Loucy (cell line): ENCODE measurements around the gene FRAT1.
"Not testable (repeated sequence)": the region's sequence is repeated elsewhere in the genome, so short reads cannot be mapped to it uniquely, and the experiment has no call there.

Experiments
- H2AFZ ChIP-seq: fragments of 200-600 bp; sonication (generic); 2 replicates; pipeline ENCODE4 v1.6.0; 2016; ENCODE audit warnings: antibody characterized with exemption, mild to moderate bottlenecking, low read length, moderate library complexity
- H3F3A ChIP-seq: fragments of 200-600 bp; 2 replicates; pipeline ENCODE4 v1.6.0; 2016; ENCODE audit warnings: antibody characterized with exemption, low read depth, mild to moderate bottlenecking
- H3K27me3 ChIP-seq: fragments of 200-600 bp; sonication (generic); 2 replicates; pipeline ENCODE4 v1.6.1; 2014; ENCODE audit warnings: low read length, mild to moderate bottlenecking; ENCODE audit not compliant: insufficient read depth, poor library complexity, severe bottlenecking
- H3K36me3 ChIP-seq: fragments of 200-600 bp; sonication (generic); 2 replicates; pipeline ENCODE4 v1.6.1; 2016; ENCODE audit warnings: low read length; ENCODE audit not compliant: insufficient read depth
- H3K4me1 ChIP-seq: fragments of 200-600 bp; sonication (generic); 2 replicates; pipeline ENCODE4 v1.5.1; 2014; ENCODE audit warnings: low read length, mild to moderate bottlenecking; ENCODE audit not compliant: insufficient read depth, poor library complexity, severe bottlenecking
- H3K4me2 ChIP-seq: fragments of 200-600 bp; sonication (generic); 2 replicates; pipeline ENCODE4 v1.6.0; 2014; ENCODE audit warnings: antibody characterized with exemption, low read length, low read depth, mild to moderate bottlenecking; ENCODE audit not compliant: poor library complexity, severe bottlenecking
- H3K4me3 ChIP-seq: fragments of 200-600 bp; sonication (generic); 2 replicates; pipeline ENCODE4 v1.5.1; 2014; ENCODE audit warnings: low read length, mild to moderate bottlenecking, mixed read lengths; ENCODE audit not compliant: poor library complexity, severe bottlenecking
- H3K79me2 ChIP-seq: fragments of 200-600 bp; sonication (generic); 2 replicates; pipeline ENCODE4 v1.6.1; 2014; ENCODE audit warnings: low read length; ENCODE audit not compliant: insufficient read depth
- H3K9ac ChIP-seq: fragments of 200-600 bp; sonication (generic); 2 replicates; pipeline ENCODE4 v1.6.0; 2014; ENCODE audit warnings: mild to moderate bottlenecking, low read depth, low read length, moderate library complexity; ENCODE audit not compliant: poor library complexity, severe bottlenecking
- H3K9me2 ChIP-seq: fragments of 200-600 bp; sonication (generic); replicated peaks from 2 replicates; pipeline ENCODE4 v1.6.1; 2016; ENCODE audit warnings: low read depth, low read length, mixed read lengths
- H3K9me3 ChIP-seq: fragments of 200-600 bp; sonication (generic); 2 replicates; pipeline ENCODE4 v1.6.1; 2014; ENCODE audit warnings: mild to moderate bottlenecking, antibody characterized with exemption, low read length, low read depth; ENCODE audit not compliant: insufficient read depth
- H4K20me1 ChIP-seq: fragments of 200-600 bp; sonication (generic); 2 replicates; pipeline ENCODE4 v1.6.0; 2014; ENCODE audit warnings: antibody characterized with exemption, low read length, mild to moderate bottlenecking; ENCODE audit not compliant: insufficient read depth, poor library complexity, severe bottlenecking
- EZH2phosphoT487 ChIP-seq: fragments of 200-600 bp; IDR thresholded peaks from 2 replicates; pipeline ENCODE4 v1.6.1; 2018; ENCODE audit warnings: antibody characterized with exemption, mild to moderate bottlenecking, moderate library complexity, borderline replicate concordance
- TF ChIP-seq, protein P1 (sequence below): fragments of 200-600 bp; sonication (generic); conservative IDR thresholded peaks from 2 replicates; pipeline ENCODE4 v1.5.1; 2014; ENCODE audit warnings: mild to moderate bottlenecking, antibody characterized with exemption, low read length

The FRAT1 gene

DNA sequence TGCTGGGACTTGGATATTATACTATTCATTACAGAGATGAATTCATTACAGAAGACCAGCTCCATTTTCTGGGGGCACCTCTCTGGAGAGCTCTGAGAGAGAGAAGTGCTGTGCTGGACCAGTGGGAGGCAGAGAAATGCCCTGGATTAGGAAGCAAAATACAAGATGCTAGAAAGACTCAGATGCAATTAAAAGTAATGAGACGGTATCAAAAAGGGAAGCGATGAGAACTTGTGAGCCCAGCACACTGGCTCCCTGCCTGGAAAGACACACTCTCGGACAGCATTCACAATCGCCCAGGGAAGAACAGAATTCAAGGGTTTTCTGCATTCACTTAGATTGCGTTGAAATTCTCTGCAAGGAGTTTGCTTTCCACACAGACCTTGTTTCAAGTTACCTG, 19.0 kb downstream of the FRAT1 start:
- Histone ChIP-seq H3K36me3 (no peaks in the 10 kb centered on the region), H3K9me2 (no peaks in the 10 kb centered on the region), H3F3A (no peaks in the 10 kb centered on the region), H2AFZ (no peak overlapping the region), H3K4me3 (no peak overlapping the region), H3K27me3 (no peaks in the 10 kb centered on the region), H3K79me2 (peaks cover 10% of the 10 kb centered on the region), H3K4me1 (peaks cover 7% of the 10 kb centered on the region), H3K9me3 (no peaks in the 10 kb centered on the region), H4K20me1 (peaks cover 10% of the 10 kb centered on the region), H3K4me2 (no peak overlapping the region), H3K9ac (no peak overlapping the region)
- TF ChIP-seq, protein P1, sequence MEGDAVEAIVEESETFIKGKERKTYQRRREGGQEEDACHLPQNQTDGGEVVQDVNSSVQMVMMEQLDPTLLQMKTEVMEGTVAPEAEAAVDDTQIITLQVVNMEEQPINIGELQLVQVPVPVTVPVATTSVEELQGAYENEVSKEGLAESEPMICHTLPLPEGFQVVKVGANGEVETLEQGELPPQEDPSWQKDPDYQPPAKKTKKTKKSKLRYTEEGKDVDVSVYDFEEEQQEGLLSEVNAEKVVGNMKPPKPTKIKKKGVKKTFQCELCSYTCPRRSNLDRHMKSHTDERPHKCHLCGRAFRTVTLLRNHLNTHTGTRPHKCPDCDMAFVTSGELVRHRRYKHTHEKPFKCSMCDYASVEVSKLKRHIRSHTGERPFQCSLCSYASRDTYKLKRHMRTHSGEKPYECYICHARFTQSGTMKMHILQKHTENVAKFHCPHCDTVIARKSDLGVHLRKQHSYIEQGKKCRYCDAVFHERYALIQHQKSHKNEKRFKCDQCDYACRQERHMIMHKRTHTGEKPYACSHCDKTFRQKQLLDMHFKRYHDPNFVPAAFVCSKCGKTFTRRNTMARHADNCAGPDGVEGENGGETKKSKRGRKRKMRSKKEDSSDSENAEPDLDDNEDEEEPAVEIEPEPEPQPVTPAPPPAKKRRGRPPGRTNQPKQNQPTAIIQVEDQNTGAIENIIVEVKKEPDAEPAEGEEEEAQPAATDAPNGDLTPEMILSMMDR: no peak
- no peak for TF ChIP-seq EZH2phosphoT487

DNA sequence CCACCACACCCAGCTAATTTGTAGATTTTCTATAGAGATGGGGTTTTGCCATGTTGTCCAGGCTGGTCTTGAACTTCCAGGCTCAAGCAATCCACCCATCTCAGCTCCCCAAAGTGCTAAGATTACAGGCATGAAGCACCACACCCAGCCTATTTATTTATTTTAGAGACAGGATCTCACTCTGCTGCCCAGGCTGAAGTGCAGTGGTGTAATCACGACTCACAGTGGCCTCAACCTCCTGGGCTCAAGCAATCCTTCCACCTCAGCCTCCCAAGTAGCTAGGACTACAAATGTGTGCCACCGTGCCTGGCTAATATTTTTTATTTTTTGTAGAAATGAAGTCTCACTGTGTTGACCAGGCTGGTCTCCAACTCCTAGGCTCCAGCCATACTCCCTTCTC, 22.3 kb downstream of the FRAT1 start:
- no peaks in the 10 kb centered on the region for H3K9me3 ChIP-seq
- no peak overlapping the region for H3K4me3 ChIP-seq
- H3K9ac ChIP-seq: no peak overlapping the region
- TF ChIP-seq, protein P1: no peak
- TF ChIP-seq EZH2phosphoT487: no peak
- H3F3A ChIP-seq: no peaks in the 10 kb centered on the region
- no peaks in the 10 kb centered on the region for H4K20me1 ChIP-seq
- no peak overlapping the region for H2AFZ ChIP-seq
- H3K79me2 ChIP-seq: no peaks in the 10 kb centered on the region
- no peak overlapping the region for H3K4me2 ChIP-seq
- H3K27me3 ChIP-seq: no peaks in the 10 kb centered on the region
- no peaks in the 10 kb centered on the region for H3K9me2 ChIP-seq
- no peaks in the 10 kb centered on the region for H3K4me1 ChIP-seq
- H3K36me3 ChIP-seq: no peaks in the 10 kb centered on the region

DNA sequence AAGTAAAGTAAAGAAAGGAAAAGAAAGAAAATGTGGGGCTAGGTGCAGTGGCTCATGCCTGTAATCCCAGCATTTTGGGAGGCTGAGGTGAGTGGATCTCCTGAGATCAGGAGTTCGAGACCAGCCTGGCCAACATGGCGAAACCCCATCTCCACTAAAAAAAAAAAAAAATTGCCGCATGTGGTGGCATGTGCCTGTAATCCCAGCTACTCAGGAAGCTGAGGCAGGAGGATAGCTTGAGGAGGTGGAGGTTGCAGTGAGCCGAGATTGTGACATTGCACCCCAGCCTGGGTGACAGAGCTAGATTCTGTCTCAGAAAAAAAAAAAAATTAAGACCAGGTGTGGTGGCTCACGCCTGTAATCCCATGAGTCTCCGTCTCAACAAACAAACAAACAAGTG, 24.6 kb downstream of the FRAT1 start:
- H3K9ac ChIP-seq, H4K20me1 ChIP-seq, H3K4me2 ChIP-seq, H3K27me3 ChIP-seq, H3K4me1 ChIP-seq, H3K36me3 ChIP-seq, H3F3A ChIP-seq, H3K4me3 ChIP-seq, H3K9me2 ChIP-seq, H2AFZ ChIP-seq, H3K79me2 ChIP-seq, H3K9me3 ChIP-seq: not testable (repeated sequence)

DNA sequence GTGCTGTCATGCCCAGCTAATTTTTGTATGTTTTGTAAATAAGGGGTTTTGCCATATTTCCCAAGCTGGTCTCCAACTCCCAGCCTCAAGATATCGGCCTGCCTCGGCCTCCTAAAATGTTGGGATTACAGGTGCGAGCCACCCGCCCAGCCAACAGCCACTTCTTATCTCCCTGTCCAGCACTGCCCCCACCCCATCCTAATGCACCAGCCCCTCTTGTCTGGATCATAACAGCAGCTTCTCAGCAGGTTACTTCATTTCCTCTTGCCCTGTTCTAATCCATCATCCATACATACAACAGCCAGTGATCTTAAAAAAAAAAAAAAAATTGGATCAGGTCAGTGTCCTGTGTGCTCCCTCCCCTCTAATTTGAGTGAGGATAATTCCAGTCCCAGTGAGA, 28.2 kb downstream of the FRAT1 start:
- H3K4me2 ChIP-seq: no peak overlapping the region
- no peaks in the 10 kb centered on the region for H3K4me1 ChIP-seq
- no peak overlapping the region for H3K4me3 ChIP-seq
- H3K36me3 ChIP-seq: no peaks in the 10 kb centered on the region
- no peaks in the 10 kb centered on the region for H3K9me3 ChIP-seq
- no peak for TF ChIP-seq EZH2phosphoT487
- TF ChIP-seq, protein P1: no peak
- H3K27me3 ChIP-seq: no peaks in the 10 kb centered on the region
- H2AFZ ChIP-seq: no peak overlapping the region
- no peaks in the 10 kb centered on the region for H3K79me2 ChIP-seq
- no peaks in the 10 kb centered on the region for H3K9me2 ChIP-seq
- no peak overlapping the region for H3K9ac ChIP-seq
- no peaks in the 10 kb centered on the region for H3F3A ChIP-seq
- no peaks in the 10 kb centered on the region for H4K20me1 ChIP-seq
